C4-2B (cell line): Measurements from ENCODE around the gene CHRDL2.

Source experiments
- H3K27ac ChIP-seq: fragments of 450-650 bp; 2 replicates; pipeline ENCODE4 v1.5.1; 2017
- ZFX ChIP-seq: fragments of 450-650 bp; IDR thresholded peaks from 2 replicates; pipeline ENCODE4 v1.6.1; 2017
- TF ChIP-seq, protein P1 (sequence below): fragments of 450-650 bp; conservative IDR thresholded peaks from 2 replicates; pipeline ENCODE4 v1.5.1; 2017; ENCODE audit warnings: mild to moderate bottlenecking

The CHRDL2 gene

GRCh38 chr11:74696939-74697675, 34.1 kb downstream of the CHRDL2 start:
- TF ChIP-seq, protein P1, sequence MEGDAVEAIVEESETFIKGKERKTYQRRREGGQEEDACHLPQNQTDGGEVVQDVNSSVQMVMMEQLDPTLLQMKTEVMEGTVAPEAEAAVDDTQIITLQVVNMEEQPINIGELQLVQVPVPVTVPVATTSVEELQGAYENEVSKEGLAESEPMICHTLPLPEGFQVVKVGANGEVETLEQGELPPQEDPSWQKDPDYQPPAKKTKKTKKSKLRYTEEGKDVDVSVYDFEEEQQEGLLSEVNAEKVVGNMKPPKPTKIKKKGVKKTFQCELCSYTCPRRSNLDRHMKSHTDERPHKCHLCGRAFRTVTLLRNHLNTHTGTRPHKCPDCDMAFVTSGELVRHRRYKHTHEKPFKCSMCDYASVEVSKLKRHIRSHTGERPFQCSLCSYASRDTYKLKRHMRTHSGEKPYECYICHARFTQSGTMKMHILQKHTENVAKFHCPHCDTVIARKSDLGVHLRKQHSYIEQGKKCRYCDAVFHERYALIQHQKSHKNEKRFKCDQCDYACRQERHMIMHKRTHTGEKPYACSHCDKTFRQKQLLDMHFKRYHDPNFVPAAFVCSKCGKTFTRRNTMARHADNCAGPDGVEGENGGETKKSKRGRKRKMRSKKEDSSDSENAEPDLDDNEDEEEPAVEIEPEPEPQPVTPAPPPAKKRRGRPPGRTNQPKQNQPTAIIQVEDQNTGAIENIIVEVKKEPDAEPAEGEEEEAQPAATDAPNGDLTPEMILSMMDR: no peak
- TF ChIP-seq ZFX: no peak
- no peak overlapping the region for H3K27ac ChIP-seq

- no peak for TF ChIP-seq ZFX
- TF ChIP-seq, protein P1: no peak
- no peak overlapping the region for H3K27ac ChIP-seq
These were observed 34.7 kb downstream of the CHRDL2 start for GRCh38 chr11:74696500-74696899.

- no peak for TF ChIP-seq ZFX
- TF ChIP-seq, protein P1: no peak
- H3K27ac ChIP-seq: no peak overlapping the region
These were observed 35.4 kb downstream of the CHRDL2 start for GRCh38 chr11:74695705-74696280.

- TF ChIP-seq, protein P1: no peak; the same call in 1 of the 2 replicates
- no peak for TF ChIP-seq ZFX
- no peak overlapping the region for H3K27ac ChIP-seq
These were observed 36.9 kb downstream of the CHRDL2 start for GRCh38 chr11:74694136-74694930.

DNA sequence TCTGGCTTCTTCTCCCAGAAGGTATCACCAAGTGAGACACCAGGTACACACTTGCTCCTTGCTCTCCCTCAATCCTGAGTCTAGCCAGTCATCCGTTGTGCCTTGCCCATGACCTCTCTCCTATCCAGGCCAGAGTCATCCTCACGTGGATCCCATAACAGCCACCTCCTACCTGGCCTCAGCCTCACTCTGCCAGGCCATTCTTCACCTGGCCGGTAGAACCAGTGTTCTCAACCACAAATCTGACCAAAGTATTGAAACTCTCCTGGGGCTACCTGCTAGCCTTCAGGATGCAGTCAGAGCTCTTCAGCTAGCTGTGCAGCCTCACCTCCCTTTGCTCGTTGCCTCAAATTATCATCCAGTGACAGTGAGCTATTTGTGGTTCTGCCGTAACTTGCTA, 37.7 kb downstream of the CHRDL2 start:
- TF ChIP-seq ZFX: no peak
- TF ChIP-seq, protein P1: no peak

GRCh38 chr11:74691755-74692154, 39.5 kb downstream of the CHRDL2 start:
- H3K27ac ChIP-seq: no peak overlapping the region
- TF ChIP-seq ZFX: no peak
- TF ChIP-seq, protein P1: no peak

More for the DNA sequence above, 37.7 kb downstream of the CHRDL2 start:
- H3K27ac ChIP-seq: no peak overlapping the region

- TF ChIP-seq, protein P1: no peak
- no peak for TF ChIP-seq ZFX
- H3K27ac ChIP-seq: no peak overlapping the region
These were observed 41.6 kb downstream of the CHRDL2 start for GRCh38 chr11:74689666-74690065.
